OCI-LY1 (cell line): Measurements from ENCODE around the gene ZNF878.

ENCODE experiments used
- H2AFZ ChIP-seq: fragments of 200-600 bp; sonication (generic), shearing (Covaris generic); 2 replicates; pipeline ENCODE4 v1.6.0; 2014; ENCODE audit warnings: antibody characterized with exemption, mild to moderate bottlenecking, low read length
- H3F3A ChIP-seq: fragments of 200-600 bp; sonication (generic), shearing (Covaris generic); 2 replicates; pipeline ENCODE4 v1.6.0; 2014; ENCODE audit warnings: mild to moderate bottlenecking, antibody characterized with exemption, low read length, moderate library complexity; ENCODE audit not compliant: insufficient read depth
- H3K27ac ChIP-seq: fragments of 200-600 bp; sonication (generic); 2 replicates; pipeline ENCODE4 v1.5.1; 2014; ENCODE audit warnings: low read length, mixed run types, mild to moderate bottlenecking, low read depth; ENCODE audit not compliant: poor library complexity, severe bottlenecking
- H3K27me3 ChIP-seq: fragments of 200-600 bp; sonication (generic); 2 replicates; pipeline ENCODE4 v1.6.0; 2014; ENCODE audit warnings: antibody characterized with exemption, mild to moderate bottlenecking, low read length, moderate library complexity; ENCODE audit not compliant: insufficient read depth
- H3K36me3 ChIP-seq: fragments of 200-600 bp; sonication (generic); 2 replicates; pipeline ENCODE4 v1.6.1; 2014; ENCODE audit warnings: mild to moderate bottlenecking, antibody characterized with exemption, low read length, moderate library complexity, mixed read lengths; ENCODE audit not compliant: insufficient read depth
- H3K4me1 ChIP-seq: fragments of 200-600 bp; sonication (generic); 2 replicates; pipeline ENCODE4 v1.5.1; 2014; ENCODE audit warnings: mild to moderate bottlenecking, low read length, moderate library complexity; ENCODE audit not compliant: insufficient read depth, severe bottlenecking
- H3K4me2 ChIP-seq: fragments of 200-600 bp; sonication (generic), shearing (Covaris generic); 2 replicates; pipeline ENCODE4 v1.6.1; 2014; ENCODE audit warnings: low read length
- H3K4me3 ChIP-seq: fragments of 200-600 bp; sonication (generic); 2 replicates; pipeline ENCODE4 v1.5.1; 2014; ENCODE audit warnings: low read length, low read depth, mild to moderate bottlenecking, mixed read lengths; ENCODE audit not compliant: poor library complexity, severe bottlenecking
- H3K79me2 ChIP-seq: fragments of 200-600 bp; shearing (Covaris generic); 2 replicates; pipeline ENCODE4 v1.6.1; 2016; ENCODE audit warnings: mixed run types, low read length, mixed read lengths; ENCODE audit not compliant: insufficient read depth
- H3K9ac ChIP-seq: fragments of 200-600 bp; sonication (generic), shearing (Covaris generic); 2 replicates; pipeline ENCODE4 v1.6.1; 2014; ENCODE audit warnings: mild to moderate bottlenecking, low read length, mixed read lengths
- H3K9me2 ChIP-seq: fragments of 200-600 bp; sonication (generic), shearing (Covaris generic); 2 replicates; pipeline ENCODE4 v1.6.1; 2014; ENCODE audit warnings: low read depth, mild to moderate bottlenecking, low read length, mixed read lengths
- H3K9me3 ChIP-seq: fragments of 200-600 bp; shearing (Covaris generic); 2 replicates; pipeline ENCODE4 v1.6.1; 2014; ENCODE audit warnings: low read length, mixed read lengths
- H4K20me1 ChIP-seq: fragments of 200-600 bp; sonication (generic), shearing (Covaris generic); 2 replicates; pipeline ENCODE4 v1.6.0; 2016; ENCODE audit warnings: mild to moderate bottlenecking, low read length; ENCODE audit not compliant: insufficient read depth
- CTCF ChIP-seq: fragments of 200-600 bp; sonication (generic), shearing (Covaris generic); IDR thresholded peaks from 2 replicates; pipeline ENCODE4 v1.5.1; 2017; ENCODE audit warnings: mild to moderate bottlenecking, antibody characterized with exemption, low read length, moderate library complexity, mixed read lengths
- EZH2 ChIP-seq: fragments of 200-600 bp; sonication (generic), shearing (Covaris generic); IDR thresholded peaks from 2 replicates; pipeline ENCODE4 v1.8.0; 2017; ENCODE audit warnings: borderline replicate concordance, mixed run types, mild to moderate bottlenecking, antibody characterized with exemption, low read length, moderate library complexity, mixed read lengths

ZNF878 gene

GRCh38 chr19:12093777-12094176 lies 41.0 kb upstream of the ZNF878 start:
- H3K4me3 ChIP-seq, result no peak overlapping the region
- H3F3A ChIP-seq, result no peaks in the 10 kb centered on the region
- no peaks in the 10 kb centered on the region for H4K20me1 ChIP-seq
- no peaks in the 10 kb centered on the region for H3K36me3 ChIP-seq
- no peaks in the 10 kb centered on the region for H3K9me2 ChIP-seq
- H3K27ac ChIP-seq, result no peak overlapping the region
- H3K79me2 ChIP-seq, result no peaks in the 10 kb centered on the region
- H2AFZ ChIP-seq, result no peak overlapping the region
- TF ChIP-seq CTCF (no peak), EZH2 (no peak)
- no peaks in the 10 kb centered on the region for H3K4me1 ChIP-seq
- no peaks in the 10 kb centered on the region for H3K9me3 ChIP-seq
- H3K9ac ChIP-seq, result no peak overlapping the region
- H3K4me2 ChIP-seq, result no peak overlapping the region
- no peaks in the 10 kb centered on the region for H3K27me3 ChIP-seq

GRCh38 chr19:12092956-12093355 lies 40.2 kb upstream of the ZNF878 start:
- no peaks in the 10 kb centered on the region for H3K9me2 ChIP-seq
- H3K27me3 ChIP-seq, result no peaks in the 10 kb centered on the region
- no peaks in the 10 kb centered on the region for H3K79me2 ChIP-seq
- H3K9me3 ChIP-seq, result no peaks in the 10 kb centered on the region
- H3K4me1 ChIP-seq, result no peaks in the 10 kb centered on the region
- H2AFZ ChIP-seq, result no peak overlapping the region
- no peak overlapping the region for H3K9ac ChIP-seq
- H3K4me2 ChIP-seq, result no peak overlapping the region
- no peak overlapping the region for H3K4me3 ChIP-seq
- H3F3A ChIP-seq, result no peaks in the 10 kb centered on the region
- TF ChIP-seq CTCF (no peak), EZH2 (no peak)
- H4K20me1 ChIP-seq, result no peaks in the 10 kb centered on the region
- no peaks in the 10 kb centered on the region for H3K36me3 ChIP-seq
- H3K27ac ChIP-seq, result no peak overlapping the region

- no peaks in the 10 kb centered on the region for H4K20me1 ChIP-seq
- H3K9ac ChIP-seq, result no peak overlapping the region
- no peaks in the 10 kb centered on the region for H3F3A ChIP-seq
- H3K36me3 ChIP-seq, result no peaks in the 10 kb centered on the region
- H3K4me3 ChIP-seq, result peak overlapping the region; percentile 25
- TF ChIP-seq CTCF (no peak), EZH2 (no peak)
- no peaks in the 10 kb centered on the region for H3K4me1 ChIP-seq
- H3K79me2 ChIP-seq, result no peaks in the 10 kb centered on the region
- no peak overlapping the region for H3K27ac ChIP-seq
- H2AFZ ChIP-seq, result no peak overlapping the region
- no peak overlapping the region; the same call in 1 of the 2 replicates for H3K4me2 ChIP-seq
- H3K9me3 ChIP-seq, result no peaks in the 10 kb centered on the region; the same call in 1 of the 2 replicates
- H3K27me3 ChIP-seq, result no peaks in the 10 kb centered on the region
- no peaks in the 10 kb centered on the region for H3K9me2 ChIP-seq
Observed at GRCh38 chr19:12092065-12092867, 39.5 kb upstream of the ZNF878 start.
